ENCODE measurements around the gene CACNA1E. TPM values are rescaled to one million over a fixed set of nuclear protein-coding genes. Genes with fewer than 3 reads are reported as not detected.

The CACNA1E gene
- total RNA-seq, 1 donor from 2014 or later = not detected

DNA sequence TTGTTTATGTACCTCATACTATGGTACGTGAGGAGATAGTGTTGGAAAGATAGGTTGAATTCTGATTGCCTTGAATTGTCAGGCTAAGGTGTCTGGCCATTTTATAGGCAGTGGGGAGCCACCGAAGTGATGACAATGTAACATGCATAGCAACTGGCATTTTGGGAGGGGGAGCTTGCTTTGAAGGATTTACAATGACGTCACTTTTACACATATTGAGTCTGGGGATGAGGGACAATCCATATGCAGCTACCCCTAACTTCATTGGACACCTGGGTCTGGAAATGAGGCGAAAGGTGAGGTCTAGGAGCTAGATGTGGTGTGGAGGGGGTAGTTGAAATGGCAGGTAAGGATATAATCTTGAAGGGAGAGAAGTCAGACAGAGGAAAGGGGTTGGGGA is 7.7 kb upstream of the CACNA1E start:
- no peaks in the 10 kb centered on the region for H3K36me3 Mint-ChIP-seq (ENCODE audit: unreplicated experiment)
- H3K27ac Mint-ChIP-seq (ENCODE audit: unreplicated experiment) = no peak overlapping the region
- no peaks in the 10 kb centered on the region for H3K4me1 Mint-ChIP-seq (ENCODE audit: unreplicated experiment)
- peaks cover 5% of the 10 kb centered on the region for H3K27me3 Mint-ChIP-seq (ENCODE audit: unreplicated experiment)
- no peak for DNase-seq (ENCODE audit: extremely low spot score, unreplicated experiment)
- no peak overlapping the region for H3K4me3 Mint-ChIP-seq (ENCODE audit: unreplicated experiment)
- H3K9me3 Mint-ChIP-seq (ENCODE audit: unreplicated experiment) = no peaks in the 10 kb centered on the region
- TF ChIP-seq, protein P1, sequence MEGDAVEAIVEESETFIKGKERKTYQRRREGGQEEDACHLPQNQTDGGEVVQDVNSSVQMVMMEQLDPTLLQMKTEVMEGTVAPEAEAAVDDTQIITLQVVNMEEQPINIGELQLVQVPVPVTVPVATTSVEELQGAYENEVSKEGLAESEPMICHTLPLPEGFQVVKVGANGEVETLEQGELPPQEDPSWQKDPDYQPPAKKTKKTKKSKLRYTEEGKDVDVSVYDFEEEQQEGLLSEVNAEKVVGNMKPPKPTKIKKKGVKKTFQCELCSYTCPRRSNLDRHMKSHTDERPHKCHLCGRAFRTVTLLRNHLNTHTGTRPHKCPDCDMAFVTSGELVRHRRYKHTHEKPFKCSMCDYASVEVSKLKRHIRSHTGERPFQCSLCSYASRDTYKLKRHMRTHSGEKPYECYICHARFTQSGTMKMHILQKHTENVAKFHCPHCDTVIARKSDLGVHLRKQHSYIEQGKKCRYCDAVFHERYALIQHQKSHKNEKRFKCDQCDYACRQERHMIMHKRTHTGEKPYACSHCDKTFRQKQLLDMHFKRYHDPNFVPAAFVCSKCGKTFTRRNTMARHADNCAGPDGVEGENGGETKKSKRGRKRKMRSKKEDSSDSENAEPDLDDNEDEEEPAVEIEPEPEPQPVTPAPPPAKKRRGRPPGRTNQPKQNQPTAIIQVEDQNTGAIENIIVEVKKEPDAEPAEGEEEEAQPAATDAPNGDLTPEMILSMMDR (IDR thresholded peaks at IDR 0.05) = no peak

DNA sequence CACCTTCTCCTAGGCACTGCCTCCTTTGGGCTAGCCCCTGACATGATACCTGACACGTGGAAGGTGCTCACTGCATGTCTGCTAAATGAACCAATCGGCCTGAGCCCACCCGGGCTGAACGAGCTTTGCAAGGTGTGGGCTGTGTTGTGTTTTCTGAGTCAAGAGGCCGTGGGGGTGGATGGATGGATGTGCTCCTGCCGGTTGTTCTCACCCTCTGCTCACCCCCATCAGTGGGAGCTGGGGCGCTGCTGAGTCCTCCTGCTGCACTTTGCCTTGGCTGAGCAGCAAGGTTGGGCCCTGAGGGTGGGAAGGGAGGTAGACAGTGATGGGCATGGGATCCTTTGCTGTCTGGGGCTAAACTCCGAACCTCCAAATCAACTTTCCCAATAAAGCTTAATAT is 6.7 kb upstream of the CACNA1E start:
- TF ChIP-seq, protein P1 (IDR thresholded peaks at IDR 0.05) = no peak
- Mint-ChIP-seq H3K4me3 (ENCODE audit: unreplicated experiment) (no peak overlapping the region), H3K36me3 (ENCODE audit: unreplicated experiment) (no peaks in the 10 kb centered on the region), H3K9me3 (ENCODE audit: unreplicated experiment) (no peaks in the 10 kb centered on the region), H3K27me3 (ENCODE audit: unreplicated experiment) (peaks cover 14% of the 10 kb centered on the region), H3K4me1 (ENCODE audit: unreplicated experiment) (no peaks in the 10 kb centered on the region), H3K27ac (ENCODE audit: unreplicated experiment) (no peak overlapping the region)
- DNase-seq (ENCODE audit: extremely low spot score, unreplicated experiment) = no peak

DNA sequence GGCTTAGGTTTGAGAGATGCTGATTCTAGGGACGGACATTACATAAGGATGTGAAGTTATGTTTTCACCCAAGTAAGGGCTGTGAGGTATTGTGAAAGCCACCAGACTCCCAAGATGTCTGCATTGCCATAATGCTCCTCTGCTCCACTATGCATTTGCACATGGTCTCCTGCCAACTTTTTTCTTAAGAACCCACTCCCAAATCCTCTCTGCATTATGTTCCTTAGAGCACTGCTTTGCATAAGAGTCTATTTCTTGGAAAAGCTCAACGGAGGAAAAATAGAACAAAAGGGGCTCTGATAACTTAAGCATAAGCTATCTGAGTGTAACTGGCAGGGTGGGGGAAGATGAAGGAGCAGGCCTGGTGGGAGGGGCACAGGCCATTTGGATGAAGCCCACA is 5.0 kb upstream of the CACNA1E start:
- TF ChIP-seq, protein P1 (IDR thresholded peaks at IDR 0.05) = no peak
- Mint-ChIP-seq H3K27ac (ENCODE audit: unreplicated experiment) (no peak overlapping the region), H3K36me3 (ENCODE audit: unreplicated experiment) (no peaks in the 10 kb centered on the region), H3K4me3 (ENCODE audit: unreplicated experiment) (no peak overlapping the region), H3K4me1 (ENCODE audit: unreplicated experiment) (peaks cover 7% of the 10 kb centered on the region), H3K27me3 (ENCODE audit: unreplicated experiment) (peaks cover 26% of the 10 kb centered on the region), H3K9me3 (ENCODE audit: unreplicated experiment) (no peaks in the 10 kb centered on the region)
- no peak for DNase-seq (ENCODE audit: extremely low spot score, unreplicated experiment)

DNA sequence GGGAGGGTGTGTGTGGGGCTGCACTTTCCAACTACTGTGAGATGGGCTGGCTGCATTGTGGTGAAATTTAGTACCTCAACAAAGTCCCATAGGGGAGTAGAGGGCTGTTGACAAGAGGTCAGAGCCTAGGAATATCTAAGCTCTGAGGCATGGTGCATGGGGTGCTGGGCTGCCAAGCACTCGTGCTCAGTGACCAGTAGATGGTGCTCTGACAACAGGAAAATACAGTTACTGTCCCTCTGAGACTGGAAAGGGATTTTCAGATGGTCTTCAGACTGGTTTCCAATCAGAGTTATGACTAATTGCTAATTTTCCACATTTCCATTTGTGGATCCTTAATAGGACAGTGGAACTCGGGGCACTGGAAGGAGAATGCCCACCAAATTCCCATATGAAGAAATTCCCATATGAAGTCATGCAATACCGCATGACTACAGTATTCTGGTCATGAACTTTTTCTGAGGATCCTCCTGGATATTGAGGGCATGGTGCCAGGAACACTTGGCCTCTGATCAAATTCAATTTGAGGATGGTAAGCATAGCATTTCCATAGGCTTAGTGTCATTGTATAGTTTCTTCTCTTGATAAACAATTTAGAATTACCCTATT is 4.1 kb upstream of the CACNA1E start:
- H3K9me3 Mint-ChIP-seq (ENCODE audit: unreplicated experiment) = no peaks in the 10 kb centered on the region
- no peaks in the 10 kb centered on the region for H3K36me3 Mint-ChIP-seq (ENCODE audit: unreplicated experiment)
- peaks cover 36% of the 10 kb centered on the region for H3K27me3 Mint-ChIP-seq (ENCODE audit: unreplicated experiment)
- H3K4me3 Mint-ChIP-seq (ENCODE audit: unreplicated experiment) = no peak overlapping the region
- H3K27ac Mint-ChIP-seq (ENCODE audit: unreplicated experiment) = no peak overlapping the region
- TF ChIP-seq, protein P1 (IDR thresholded peaks at IDR 0.05) = peak; percentile 71
- H3K4me1 Mint-ChIP-seq (ENCODE audit: unreplicated experiment) = peaks cover 8% of the 10 kb centered on the region
- no peak for DNase-seq (ENCODE audit: extremely low spot score, unreplicated experiment)

DNA sequence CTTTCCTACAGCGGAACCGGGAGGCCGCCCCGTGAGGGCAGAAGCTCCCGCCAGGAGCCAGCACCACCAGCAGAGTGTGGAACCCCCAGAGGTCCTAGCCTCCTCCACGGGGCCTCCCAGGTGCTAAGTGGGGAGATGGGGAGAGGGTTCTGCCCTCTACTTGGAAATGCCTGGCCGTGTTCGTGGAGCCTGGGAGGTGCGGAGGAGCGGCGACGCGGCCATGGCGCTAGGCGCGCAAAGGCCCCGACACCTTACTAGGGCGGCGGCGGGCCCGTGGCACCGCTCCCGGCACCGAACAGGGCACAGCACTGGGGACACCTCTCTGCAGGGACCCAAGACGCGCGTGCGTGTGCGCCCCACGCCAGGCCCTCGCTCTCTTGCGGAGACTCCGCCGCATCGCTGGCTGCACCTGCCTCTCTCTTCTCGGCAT is 1.3 kb upstream of the CACNA1E start:
- Mint-ChIP-seq H3K27me3 (ENCODE audit: unreplicated experiment) (peaks cover 63% of the 10 kb centered on the region), H3K4me1 (ENCODE audit: unreplicated experiment) (peaks cover 8% of the 10 kb centered on the region), H3K4me3 (ENCODE audit: unreplicated experiment) (no peak overlapping the region), H3K27ac (ENCODE audit: unreplicated experiment) (no peak overlapping the region), H3K9me3 (ENCODE audit: unreplicated experiment) (no peaks in the 10 kb centered on the region), H3K36me3 (ENCODE audit: unreplicated experiment) (no peaks in the 10 kb centered on the region)
- DNase-seq (ENCODE audit: extremely low spot score, unreplicated experiment) = peak; percentile 81
- TF ChIP-seq, protein P1 (IDR thresholded peaks at IDR 0.05) = no peak
